ENCODE data around the gene IQGAP2. TPM values are rescaled to one million over a fixed set of nuclear protein-coding genes. Genes with fewer than 3 reads are reported as not detected.
"Not testable (repeated sequence)": the region's sequence is repeated elsewhere in the genome, so short reads cannot be mapped to it uniquely, and the experiment has no call there.

IQGAP2 gene
- total RNA-seq, 2 experiments from 2014 or later = 62.7 to 74.9 TPM

DNA sequence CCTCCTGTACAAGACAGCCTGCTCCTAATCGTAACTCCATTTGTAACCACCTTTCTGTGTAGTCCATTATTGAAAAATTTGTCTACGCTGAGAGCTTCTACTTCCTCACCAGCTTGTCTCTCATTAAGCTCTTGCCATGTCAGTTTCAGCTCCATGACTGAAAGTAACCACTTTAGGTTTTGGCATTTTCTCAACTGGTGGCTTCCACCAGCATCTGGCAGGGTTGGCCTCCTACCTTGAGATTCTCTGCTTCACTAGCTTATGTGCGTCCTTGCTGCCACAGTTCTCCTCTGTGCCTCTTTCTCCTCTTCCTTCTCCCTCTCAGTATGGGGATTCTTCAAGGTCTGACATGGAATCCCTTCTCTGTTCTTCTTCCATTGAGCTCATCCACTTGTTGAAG, 188.3 kb downstream of the IQGAP2 start:
- H3K4me3 Mint-ChIP-seq = no peak overlapping the region
- no peak for ATAC-seq (ENCODE audit: low read depth)
- H3K27ac Mint-ChIP-seq = no peak overlapping the region
- H3K27me3 Mint-ChIP-seq = no peaks in the 10 kb centered on the region
- peaks cover 1% of the 10 kb centered on the region for H3K4me1 Mint-ChIP-seq
- no peak for DNase-seq
- H3K9me3 Mint-ChIP-seq = no peaks in the 10 kb centered on the region
- H3K36me3 Mint-ChIP-seq = peaks cover 34% of the 10 kb centered on the region
- POLR2A ChIA-PET = no interaction called here

DNA sequence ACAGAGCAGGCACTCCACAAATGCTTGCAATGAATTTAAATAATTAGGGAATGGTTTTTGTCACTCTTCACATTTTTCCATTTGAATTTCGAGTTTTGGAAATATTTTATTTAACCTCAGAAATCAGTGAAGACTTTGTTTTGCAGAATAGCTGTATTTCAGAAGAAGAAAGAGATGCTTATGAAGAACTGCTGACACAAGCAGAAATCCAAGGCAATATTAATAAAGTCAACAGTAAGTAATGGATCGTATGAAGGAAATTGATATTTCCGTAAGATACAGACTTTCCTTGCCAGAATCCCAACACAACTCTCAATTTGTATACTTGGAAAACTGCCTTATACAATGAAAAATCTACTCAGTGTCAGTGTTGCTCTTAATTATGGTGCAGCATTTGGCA, 189.6 kb downstream of the IQGAP2 start:
- no peak for ATAC-seq (ENCODE audit: low read depth)
- POLR2A ChIA-PET = no interaction called here
- H3K27ac Mint-ChIP-seq = no peak overlapping the region
- DNase-seq = no peak
- no peak overlapping the region for H3K4me3 Mint-ChIP-seq
- H3K9me3 Mint-ChIP-seq = no peaks in the 10 kb centered on the region
- H3K36me3 Mint-ChIP-seq = peaks cover 37% of the 10 kb centered on the region
- H3K27me3 Mint-ChIP-seq = no peaks in the 10 kb centered on the region
- H3K4me1 Mint-ChIP-seq = peaks cover 1% of the 10 kb centered on the region

DNA sequence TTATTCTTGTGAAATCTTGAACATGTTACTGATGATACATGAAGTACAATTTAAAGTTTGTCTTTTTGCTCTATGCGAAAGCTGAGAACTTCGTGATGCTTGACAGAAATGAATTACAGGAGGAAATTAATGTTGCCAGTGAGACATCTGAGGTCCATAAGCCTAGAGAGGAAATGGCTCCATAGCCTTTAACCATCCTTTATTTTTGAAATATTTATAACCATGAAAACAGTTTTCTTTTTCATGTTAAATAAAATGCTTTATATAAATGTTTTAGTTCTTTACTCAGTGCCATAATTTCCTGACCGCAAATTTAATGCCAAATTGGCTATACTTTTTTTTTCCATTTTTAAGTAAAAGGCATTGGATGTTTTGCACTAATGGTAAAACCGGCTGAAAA, 191.0 kb downstream of the IQGAP2 start:
- Mint-ChIP-seq H3K27ac (no peak overlapping the region), H3K36me3 (peaks cover 37% of the 10 kb centered on the region), H3K4me1 (peaks cover 1% of the 10 kb centered on the region), H3K27me3 (no peaks in the 10 kb centered on the region), H3K4me3 (no peak overlapping the region), H3K9me3 (no peaks in the 10 kb centered on the region)
- POLR2A ChIA-PET = no interaction called here
- ATAC-seq (ENCODE audit: low read depth) (no peak), DNase-seq (no peak)

DNA sequence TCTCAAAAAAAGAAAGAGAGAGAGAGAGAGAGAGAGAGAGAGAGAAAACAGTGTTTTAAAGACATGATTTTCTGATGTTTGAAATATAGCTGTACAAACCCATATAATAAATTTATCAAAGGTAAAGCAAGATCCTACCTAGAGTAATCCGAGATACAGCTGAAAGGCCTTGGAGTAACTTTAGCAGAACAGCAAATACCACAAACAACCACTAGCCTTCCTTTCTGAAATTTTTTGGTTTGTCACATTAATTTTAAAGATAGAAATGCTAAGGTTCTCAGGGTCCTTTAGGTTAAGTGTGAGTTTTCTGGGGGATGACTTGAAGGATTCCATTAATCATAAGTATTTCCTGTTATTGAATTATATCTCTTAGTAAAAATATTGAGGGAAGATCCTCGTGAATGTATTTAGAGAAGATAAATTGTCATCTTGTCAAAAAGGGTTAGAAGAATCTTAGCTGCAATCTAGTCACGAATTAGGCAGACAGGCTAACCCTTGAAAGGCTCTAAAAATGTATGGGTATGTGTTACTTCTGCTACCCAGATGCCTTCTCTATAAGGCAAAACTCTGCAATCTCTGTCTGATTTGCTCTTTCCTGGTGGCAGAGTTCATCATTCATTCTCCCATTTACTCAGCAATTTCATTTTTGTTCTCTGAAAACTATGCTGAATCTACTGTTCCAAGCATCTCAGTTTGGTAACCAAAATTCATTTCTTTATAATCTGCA, 192.8 kb downstream of the IQGAP2 start:
- Mint-ChIP-seq H3K4me1 (peaks cover 1% of the 10 kb centered on the region), H3K27me3 (no peaks in the 10 kb centered on the region), H3K36me3 (peaks cover 32% of the 10 kb centered on the region), H3K27ac (no peak overlapping the region), H3K9me3 (no peaks in the 10 kb centered on the region), H3K4me3 (no peak overlapping the region)
- DNase-seq (no peak), ATAC-seq (ENCODE audit: low read depth) (no peak)
- POLR2A ChIA-PET = no interaction called here

DNA sequence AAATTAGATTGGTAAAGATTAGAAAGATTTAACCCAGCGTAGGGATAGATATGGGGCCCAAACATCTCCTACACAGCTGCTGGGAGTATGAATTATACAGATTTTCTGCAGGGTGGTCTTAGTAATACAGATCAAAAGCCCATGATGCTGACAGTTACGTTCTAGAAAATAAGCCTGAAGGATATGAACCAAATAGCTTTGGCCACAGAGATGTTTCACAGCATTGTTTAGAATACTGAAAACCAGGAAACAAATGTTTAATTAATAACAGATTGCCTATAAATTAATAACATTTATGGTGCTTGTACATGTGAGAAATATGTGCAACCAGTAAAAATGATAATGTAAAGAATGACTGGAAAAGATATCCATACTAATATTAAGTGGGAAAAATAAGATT, 195.4 kb downstream of the IQGAP2 start:
- peaks cover 15% of the 10 kb centered on the region for H3K36me3 Mint-ChIP-seq
- no peak for ATAC-seq (ENCODE audit: low read depth)
- H3K27me3 Mint-ChIP-seq = no peaks in the 10 kb centered on the region
- DNase-seq = no peak
- H3K27ac Mint-ChIP-seq = no peak overlapping the region
- peaks cover 1% of the 10 kb centered on the region for H3K4me1 Mint-ChIP-seq
- H3K4me3 Mint-ChIP-seq = no peak overlapping the region
- POLR2A ChIA-PET = no interaction called here
- no peaks in the 10 kb centered on the region for H3K9me3 Mint-ChIP-seq

DNA sequence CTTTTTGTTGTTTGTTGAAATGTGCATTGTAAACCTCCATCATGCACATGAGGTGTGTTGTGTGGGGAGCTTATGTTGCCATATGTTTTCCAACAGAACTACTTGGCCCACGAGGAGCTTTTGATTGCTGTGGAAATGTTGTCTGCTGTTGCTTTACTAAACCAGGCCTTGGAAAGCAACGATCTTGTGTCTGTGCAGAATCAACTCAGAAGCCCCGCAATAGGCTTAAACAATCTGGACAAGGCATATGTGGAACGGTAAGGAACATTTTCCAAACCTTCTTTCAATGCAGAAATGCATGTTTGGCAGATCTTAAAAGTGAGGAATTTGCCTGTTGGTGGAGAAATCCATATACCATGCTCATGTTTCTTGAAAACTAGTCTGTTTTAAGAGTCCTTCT, 197.6 kb downstream of the IQGAP2 start:
- H3K9me3 Mint-ChIP-seq = no peaks in the 10 kb centered on the region
- no peaks in the 10 kb centered on the region for H3K4me1 Mint-ChIP-seq
- ATAC-seq (ENCODE audit: low read depth) (no peak), DNase-seq (no peak)
- no peak overlapping the region for H3K4me3 Mint-ChIP-seq
- no peak overlapping the region for H3K27ac Mint-ChIP-seq
- no peaks in the 10 kb centered on the region for H3K27me3 Mint-ChIP-seq
- POLR2A ChIA-PET = no interaction called here
- peaks cover 22% of the 10 kb centered on the region for H3K36me3 Mint-ChIP-seq

DNA sequence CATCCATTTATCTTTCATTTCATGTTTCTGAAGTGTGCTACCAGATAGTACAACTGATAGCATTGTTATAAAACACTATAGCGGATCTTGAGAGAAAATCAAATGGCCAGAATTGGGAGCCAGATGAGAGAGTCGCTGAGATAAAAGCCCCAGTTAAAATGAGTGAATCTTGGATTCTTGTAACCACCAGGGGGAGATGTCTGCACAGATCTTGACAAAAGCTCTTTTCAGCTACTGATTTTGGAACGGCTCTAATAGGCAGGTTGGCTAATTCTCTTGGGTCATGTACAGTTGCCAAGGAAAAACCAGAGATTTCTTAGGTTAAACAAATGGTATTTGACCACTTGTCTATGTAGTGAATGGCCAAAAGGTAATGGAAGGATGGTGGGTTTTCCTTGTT, 198.4 kb downstream of the IQGAP2 start:
- H3K9me3 Mint-ChIP-seq = no peaks in the 10 kb centered on the region
- no peak overlapping the region for H3K27ac Mint-ChIP-seq
- H3K4me3 Mint-ChIP-seq = no peak overlapping the region
- H3K27me3 Mint-ChIP-seq = no peaks in the 10 kb centered on the region
- no peak for ATAC-seq (ENCODE audit: low read depth)
- H3K4me1 Mint-ChIP-seq = no peaks in the 10 kb centered on the region
- H3K36me3 Mint-ChIP-seq = peaks cover 21% of the 10 kb centered on the region
- POLR2A ChIA-PET = no interaction called here
- no peak for DNase-seq

DNA sequence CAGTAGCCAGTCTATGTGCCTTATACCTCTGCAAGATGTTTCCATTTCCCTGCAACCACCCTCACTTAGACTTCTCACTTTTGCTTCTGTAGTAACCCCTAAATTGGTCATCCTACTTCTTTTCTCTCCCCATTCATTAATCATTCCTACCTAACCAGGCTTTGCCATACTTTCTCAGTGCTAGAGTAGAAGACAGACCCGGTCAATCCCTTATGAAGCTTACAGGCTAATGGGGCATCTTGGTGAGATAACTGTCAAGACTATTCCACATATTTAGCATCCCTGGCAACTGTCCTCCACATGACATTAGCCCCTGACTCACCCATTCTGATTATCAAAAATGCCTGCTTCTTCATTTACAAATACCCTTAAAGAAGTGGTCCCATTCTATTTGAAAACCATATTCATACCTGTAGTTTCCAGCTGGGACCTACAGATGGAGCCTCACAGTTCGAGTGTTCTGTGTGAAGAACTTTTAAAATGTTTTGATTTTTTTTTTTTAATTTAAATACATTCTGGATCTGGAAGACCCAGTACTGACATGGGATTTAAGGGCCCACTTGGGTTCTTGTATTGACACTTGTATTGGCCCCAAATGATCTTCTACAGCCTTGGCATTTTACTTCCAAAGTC, 199.1 kb downstream of the IQGAP2 start:
- Mint-ChIP-seq H3K36me3 (peaks cover 19% of the 10 kb centered on the region), H3K27ac (no peak overlapping the region), H3K27me3 (no peaks in the 10 kb centered on the region), H3K4me3 (no peak overlapping the region), H3K4me1 (no peaks in the 10 kb centered on the region), H3K9me3 (no peaks in the 10 kb centered on the region)
- no peak for DNase-seq
- no peak for ATAC-seq (ENCODE audit: low read depth)
- POLR2A ChIA-PET = no interaction called here

DNA sequence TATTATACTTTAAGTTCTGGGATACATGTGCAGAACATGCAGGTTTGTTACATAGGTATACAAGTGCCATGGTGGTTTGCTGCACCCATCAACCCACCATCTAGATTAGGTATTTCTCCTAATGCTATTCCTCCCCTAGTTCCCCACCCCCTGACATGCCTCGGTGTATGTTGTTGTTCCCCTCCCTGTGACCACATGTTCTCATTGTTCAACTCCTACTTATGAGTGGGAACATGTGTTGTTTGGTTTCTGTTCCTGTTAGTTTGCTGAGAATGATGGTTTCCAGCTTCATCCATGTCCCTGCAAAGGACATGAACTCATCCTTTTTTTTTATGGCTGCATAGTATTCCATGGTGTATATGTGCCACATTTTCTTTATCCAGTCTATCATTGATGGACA, 200.9 kb downstream of the IQGAP2 start:
- POLR2A ChIA-PET; H3K9me3 Mint-ChIP-seq; H3K4me1 Mint-ChIP-seq; H3K27me3 Mint-ChIP-seq; H3K27ac Mint-ChIP-seq; ATAC-seq (ENCODE audit: low read depth); DNase-seq; H3K4me3 Mint-ChIP-seq: not testable (repeated sequence)
- peaks cover 19% of the 10 kb centered on the region for H3K36me3 Mint-ChIP-seq

DNA sequence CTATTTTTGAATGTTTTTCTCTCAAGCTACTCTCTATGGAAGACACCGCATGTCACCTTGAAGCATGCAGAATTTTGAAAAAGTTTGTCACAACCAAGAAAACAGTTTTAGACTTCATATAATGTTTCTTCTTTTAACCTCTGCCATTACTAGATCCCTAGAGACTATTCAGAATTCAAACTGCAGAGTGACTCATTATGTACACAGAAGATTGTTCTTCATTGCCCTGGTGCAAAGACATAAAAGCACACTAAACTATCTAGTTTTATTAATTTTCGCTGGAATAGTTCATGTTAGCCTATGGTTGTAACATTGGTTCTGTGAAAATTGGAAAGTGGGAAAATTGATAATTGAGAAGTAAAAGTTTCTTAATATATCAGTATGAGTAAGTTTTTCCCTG, 201.8 kb downstream of the IQGAP2 start:
- POLR2A ChIA-PET = no interaction called here
- DNase-seq (no peak), ATAC-seq (ENCODE audit: low read depth) (no peak)
- Mint-ChIP-seq H3K36me3 (peaks cover 19% of the 10 kb centered on the region), H3K9me3 (no peaks in the 10 kb centered on the region), H3K4me3 (no peak overlapping the region), H3K27ac (no peak overlapping the region), H3K4me1 (no peaks in the 10 kb centered on the region), H3K27me3 (no peaks in the 10 kb centered on the region)

DNA sequence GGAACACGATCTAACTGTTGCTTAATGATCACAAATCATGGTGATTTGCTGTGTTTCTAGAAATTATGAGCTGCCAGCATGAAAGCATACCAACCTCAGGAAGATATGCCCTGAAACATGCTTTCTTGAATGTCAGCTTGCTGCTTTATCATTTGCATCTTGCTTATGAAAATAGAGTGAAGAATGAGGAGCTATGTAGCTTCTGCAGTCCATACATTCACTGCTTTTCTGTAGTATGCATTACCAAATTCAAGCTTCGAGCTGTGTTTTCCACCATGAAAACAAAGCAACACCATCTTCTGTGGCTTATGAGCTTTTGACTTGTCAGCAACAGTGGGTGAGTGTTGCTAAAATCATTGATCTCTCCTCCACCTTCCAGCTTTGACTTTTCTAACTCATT, 203.6 kb downstream of the IQGAP2 start:
- no peak overlapping the region for H3K4me3 Mint-ChIP-seq
- H3K9me3 Mint-ChIP-seq = no peaks in the 10 kb centered on the region
- peak overlapping the region; percentile 2 for H3K27ac Mint-ChIP-seq
- no peaks in the 10 kb centered on the region for H3K27me3 Mint-ChIP-seq
- DNase-seq (no peak), ATAC-seq (ENCODE audit: low read depth) (no peak)
- H3K36me3 Mint-ChIP-seq = peaks cover 25% of the 10 kb centered on the region
- POLR2A ChIA-PET = interaction anchor here (1.4 kb wide), 1 partner anchor 168 kb away, joined by 4 read pairs; no protein-coding TSS in a partner anchor
- H3K4me1 Mint-ChIP-seq = no peaks in the 10 kb centered on the region

DNA sequence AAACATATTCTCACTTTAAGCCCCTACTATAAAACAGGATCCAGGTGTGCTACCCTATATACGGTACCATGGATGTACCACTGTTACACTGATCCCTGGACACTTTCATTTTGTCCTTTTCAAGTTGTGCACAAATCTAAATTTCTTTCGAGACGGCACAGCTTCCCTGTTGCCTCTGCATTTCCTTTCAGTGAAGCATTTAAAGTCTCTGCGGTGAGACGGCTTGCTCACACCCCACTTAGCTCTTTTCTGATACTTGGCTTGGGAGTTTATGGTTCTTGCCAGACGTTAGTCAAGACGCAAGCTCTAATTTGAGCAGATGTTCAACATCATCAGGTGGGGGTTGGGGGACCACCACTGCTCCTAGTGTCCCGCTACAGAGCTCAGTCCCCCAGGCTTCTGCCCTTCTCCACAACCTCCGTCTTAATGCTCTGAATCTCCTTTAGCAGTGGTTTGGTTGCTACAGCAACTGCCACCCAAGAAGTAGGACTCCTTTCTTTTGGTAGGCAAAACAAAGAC, 204.3 kb downstream of the IQGAP2 start:
- Mint-ChIP-seq H3K4me1 (no peaks in the 10 kb centered on the region), H3K9me3 (no peaks in the 10 kb centered on the region), H3K27ac (peak overlapping the region; percentile 28), H3K27me3 (no peaks in the 10 kb centered on the region), H3K36me3 (peaks cover 28% of the 10 kb centered on the region), H3K4me3 (no peak overlapping the region)
- POLR2A ChIA-PET = interaction anchor here (1.4 kb wide), 1 partner anchor 167 kb away, joined by 4 read pairs; no protein-coding TSS in a partner anchor
- DNase-seq (no peak), ATAC-seq (ENCODE audit: low read depth) (no peak)

DNA sequence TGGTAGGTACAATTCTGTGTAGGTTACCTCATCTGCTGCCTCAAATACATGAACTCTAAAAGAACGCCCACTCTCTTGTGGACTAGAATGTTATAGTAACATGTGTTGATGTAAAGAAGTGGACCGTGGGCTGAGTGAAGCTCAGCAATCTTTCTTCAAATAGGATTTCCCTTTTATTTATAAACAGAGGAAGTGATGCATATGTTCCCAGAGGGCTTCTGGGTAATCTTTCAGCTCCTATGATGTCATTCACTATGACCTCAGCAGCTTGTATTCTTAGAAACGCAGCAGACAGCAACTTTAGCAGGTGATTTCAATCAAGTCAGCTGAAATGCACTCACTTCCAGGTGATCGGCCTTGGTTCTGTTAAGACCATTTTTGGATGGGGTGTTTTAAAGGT, 205.7 kb downstream of the IQGAP2 start:
- ATAC-seq (ENCODE audit: low read depth) (peak; percentile 42), DNase-seq (no peak)
- Mint-ChIP-seq H3K4me3 (no peak overlapping the region), H3K9me3 (no peaks in the 10 kb centered on the region), H3K27ac (no peak overlapping the region), H3K36me3 (peaks cover 32% of the 10 kb centered on the region), H3K27me3 (no peaks in the 10 kb centered on the region), H3K4me1 (no peaks in the 10 kb centered on the region)
- POLR2A ChIA-PET = interaction anchor here (0.6 kb wide), 1 partner anchor 205 kb away, joined by 3 read pairs; no protein-coding TSS in a partner anchor

DNA sequence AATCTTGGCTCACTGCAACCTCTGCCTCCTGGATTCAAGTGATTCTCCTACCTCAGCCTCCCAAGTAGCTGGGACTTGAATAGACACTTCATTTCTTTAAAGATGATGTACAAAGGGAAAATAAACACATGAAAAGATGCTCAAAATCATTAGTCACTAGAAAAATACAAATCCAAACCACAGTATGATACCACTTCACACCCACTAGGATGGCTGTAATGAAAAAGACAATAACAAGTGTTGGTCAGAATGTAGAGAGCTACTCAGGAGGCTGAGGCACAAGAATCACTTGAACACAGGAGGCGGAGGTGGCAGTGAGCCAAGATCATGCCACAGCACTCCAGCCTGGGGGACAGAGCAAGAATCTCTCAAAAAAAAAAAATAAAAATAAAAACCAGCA, 207.1 kb downstream of the IQGAP2 start:
- Mint-ChIP-seq H3K4me1 (no peaks in the 10 kb centered on the region), H3K36me3 (peaks cover 23% of the 10 kb centered on the region), H3K27ac (no peak overlapping the region), H3K4me3 (no peak overlapping the region), H3K27me3 (no peaks in the 10 kb centered on the region), H3K9me3 (no peaks in the 10 kb centered on the region)
- POLR2A ChIA-PET = no interaction called here
- DNase-seq = no peak
- no peak for ATAC-seq (ENCODE audit: low read depth)

Data from activated naive CD8-positive, alpha-beta T cell treated with anti-CD3 and anti-CD28 coated beads, Interleukin-2, amount 10 ng/mL, durations not matched to agents 7 days and 5 days (primary cell).